GM18526 (cell line): Measurements from ENCODE around the gene OR10C1.

Experiments
- POLR2A ChIP-seq: IDR thresholded peaks from 3 replicates; pipeline ENCODE4 v1.6.1; 2011; ENCODE audit not compliant: insufficient read length; ENCODE audit errors: extremely low read depth

OR10C1 gene

GRCh38 chr6:29439006-29439405 is at the start of gene OR10C1:
TSS of gene OR10C1 (plus strand) at chr6:29439306. CDS start at chr6:29440016, 710 bp downstream.
- TF ChIP-seq POLR2A: no peak

GRCh38 chr6:29395331-29395730 is 43.8 kb upstream of the OR10C1 start, which contains the start of gene OR12D2:
TSS of gene OR12D2 (plus strand) at chr6:29395631. CDS start at chr6:29396700, 1,069 bp downstream.
- no peak for TF ChIP-seq POLR2A

- no peak for TF ChIP-seq POLR2A
These were observed 39.6 kb upstream of the OR10C1 start for GRCh38 chr6:29399525-29399924.

GRCh38 chr6:29403801-29404200 is 35.3 kb upstream of the OR10C1 start:
- no peak for TF ChIP-seq POLR2A

- TF ChIP-seq POLR2A: no peak
These were observed 24.5 kb upstream of the OR10C1 start, which contains the start of gene OR12D1 for GRCh38 chr6:29414588-29414987. TSS of gene OR12D1 (plus strand) at chr6:29414928.

GRCh38 chr6:29419516-29419915 is 19.6 kb upstream of the OR10C1 start:
- TF ChIP-seq POLR2A: no peak

GRCh38 chr6:29424168-29424567 is 14.9 kb upstream of the OR10C1 start:
- no peak for TF ChIP-seq POLR2A

GRCh38 chr6:29424575-29424974 is 14.5 kb upstream of the OR10C1 start:
- TF ChIP-seq POLR2A: no peak

- TF ChIP-seq POLR2A: no peak
These were observed 14.0 kb upstream of the OR10C1 start for GRCh38 chr6:29425075-29425474.

GRCh38 chr6:29426654-29427053 is 12.5 kb upstream of the OR10C1 start:
- no peak for TF ChIP-seq POLR2A

- TF ChIP-seq POLR2A: no peak
These were observed 3.6 kb downstream of the OR10C1 start for GRCh38 chr6:29442719-29443118.

- no peak for TF ChIP-seq POLR2A
These were observed 8.6 kb downstream of the OR10C1 start for GRCh38 chr6:29447670-29448069.

- TF ChIP-seq POLR2A: no peak
These were observed 12.5 kb downstream of the OR10C1 start for GRCh38 chr6:29451471-29452193.

GRCh38 chr6:29456971-29457370 is 17.9 kb downstream of the OR10C1 start, which contains the start of the genes OR11A1 and OR2H1:
TSS of gene OR11A1 (minus strand) at chr6:29457071. CDS start at chr6:29427641, 29,430 bp downstream.
TSS of gene OR2H1 (plus strand) at chr6:29457155. CDS start at chr6:29461770, 4,615 bp downstream.
- TF ChIP-seq POLR2A: no peak

- no peak for TF ChIP-seq POLR2A
These were observed 22.1 kb downstream of the OR10C1 start for GRCh38 chr6:29461021-29461814.

GRCh38 chr6:29462022-29462421 is 22.9 kb downstream of the OR10C1 start:
- no peak for TF ChIP-seq POLR2A
